GOT3 (cell line): ENCODE data around the gene KATNAL1.

ENCODE experiments used
- DNase-seq: peaks from one replicate; lab custom pipeline; 2025; ENCODE audit warnings: mixed read lengths; lab: John Stamatoyannopoulos, UW

The KATNAL1 gene

DNA sequence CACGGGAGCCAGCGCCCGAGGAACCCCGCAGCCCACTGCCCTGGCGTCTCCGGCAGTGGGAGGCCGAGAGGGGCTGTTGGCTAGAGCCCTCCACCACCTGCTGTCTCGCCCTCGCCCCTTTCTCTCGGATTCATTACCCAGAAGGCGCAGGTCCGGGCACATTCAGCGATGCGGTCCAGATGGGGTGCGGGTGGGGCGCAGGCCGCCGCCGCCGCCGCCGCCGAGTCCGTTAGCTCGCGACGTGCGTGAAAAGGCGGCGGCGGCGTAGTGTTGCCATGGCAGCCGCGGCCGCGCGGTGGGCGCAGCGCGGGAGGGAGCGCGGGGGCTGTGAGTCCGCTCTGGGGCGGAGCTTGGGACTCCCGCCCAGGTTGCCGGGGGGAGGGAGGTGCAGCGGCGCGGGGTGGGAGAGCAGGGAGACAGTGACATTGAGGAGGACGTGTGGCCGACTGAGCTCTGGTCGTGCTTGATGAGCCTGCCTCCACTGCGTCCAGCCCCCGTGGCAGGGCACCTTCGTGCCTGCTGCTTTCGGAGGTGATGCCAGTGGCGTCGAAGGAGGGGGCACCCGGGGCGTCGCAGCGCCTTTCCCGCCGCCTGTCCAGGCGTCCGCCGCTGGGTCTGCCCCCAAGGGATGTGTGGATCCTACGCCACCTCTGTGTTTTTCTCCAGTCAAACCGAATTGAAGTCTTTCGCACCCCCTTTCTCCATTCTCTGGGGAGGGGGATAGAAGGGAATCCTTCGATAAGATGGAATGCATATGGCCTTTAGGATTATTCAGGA lies at the start of gene KATNAL1:
Gene KATNAL1 (minus strand): TSS at position 358 of the 777 bp plus-strand sequence. CDS start 23,774 bp downstream, outside the sequence.
- no peak for DNase-seq

DNA sequence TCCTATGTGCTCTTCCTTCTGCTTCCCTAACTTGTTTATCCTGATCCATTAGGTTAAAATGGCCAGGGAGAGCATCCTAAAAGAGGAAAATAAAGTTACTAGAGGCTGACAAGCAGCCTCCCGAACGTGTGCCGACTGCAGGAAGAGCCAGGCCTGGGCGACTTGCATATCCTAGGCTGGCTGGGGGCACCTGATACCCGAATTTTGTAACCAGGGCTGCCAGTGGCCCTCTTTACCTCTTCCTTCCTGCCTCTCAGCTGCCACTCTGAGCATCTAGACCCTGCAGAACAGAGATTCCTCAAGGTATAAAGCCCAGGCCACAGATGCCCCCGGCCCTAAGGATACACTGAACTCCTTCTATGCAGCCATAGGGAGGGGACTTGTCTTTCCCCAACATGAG lies 48.5 kb upstream of the KATNAL1 start:
- no peak for DNase-seq

DNA sequence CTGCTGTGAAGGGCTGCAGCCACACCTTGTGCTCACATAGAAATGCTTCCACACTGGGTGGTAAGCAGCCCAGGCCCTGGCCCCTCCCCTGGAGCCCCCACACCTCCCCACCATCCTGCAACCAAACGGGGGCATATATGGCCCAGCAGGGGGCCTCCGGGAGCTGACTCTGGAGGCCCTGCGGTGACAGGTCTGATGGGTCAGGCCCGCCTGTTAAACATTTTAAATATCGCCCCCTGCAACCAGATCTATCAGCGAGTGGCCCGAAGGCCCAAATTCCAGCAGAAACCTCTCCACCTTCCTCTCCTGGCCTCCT lies 48.0 kb upstream of the KATNAL1 start:
- DNase-seq: no peak

DNA sequence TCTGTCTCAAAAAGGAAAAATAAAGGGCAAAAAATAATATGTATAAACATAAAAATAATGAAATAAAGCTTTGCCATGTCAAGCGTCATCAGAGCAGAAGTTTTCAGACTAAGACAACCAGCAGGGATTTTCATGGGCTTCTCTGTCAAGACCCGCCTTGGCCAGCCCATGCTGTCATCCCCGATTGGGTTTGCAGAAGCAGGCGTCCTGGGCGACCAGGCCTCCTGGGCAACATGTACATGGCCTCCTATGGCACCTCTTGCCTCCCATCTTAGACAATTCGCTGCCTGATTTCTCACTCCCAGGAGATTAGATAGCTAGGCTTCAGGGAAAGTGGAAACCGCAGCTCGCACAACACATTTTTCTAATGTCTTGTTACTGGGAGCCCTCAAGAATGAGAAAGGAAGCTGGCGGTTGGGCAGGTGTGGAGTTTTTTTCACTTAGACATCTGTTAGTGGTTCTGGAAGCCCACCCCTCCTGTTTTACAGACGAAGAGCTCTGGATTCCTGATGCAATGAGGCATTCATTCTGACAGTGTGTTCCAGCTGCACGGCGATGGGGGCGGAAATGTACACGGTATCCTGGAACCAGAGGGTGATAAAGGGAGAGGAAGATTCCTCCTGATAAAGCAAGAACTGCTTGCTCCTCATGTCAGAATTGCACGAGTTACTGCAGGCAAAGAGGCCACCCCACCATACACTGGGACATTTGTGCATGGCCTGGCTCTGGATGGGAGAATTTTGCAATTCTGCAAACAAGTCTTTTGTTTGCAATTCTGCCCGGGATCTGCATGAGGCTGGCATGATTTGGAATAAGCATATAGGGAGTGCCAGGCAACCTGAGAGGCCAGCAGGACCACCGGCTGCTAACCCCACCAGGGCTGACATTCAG lies 47.4 kb upstream of the KATNAL1 start:
- DNase-seq: no peak

DNA sequence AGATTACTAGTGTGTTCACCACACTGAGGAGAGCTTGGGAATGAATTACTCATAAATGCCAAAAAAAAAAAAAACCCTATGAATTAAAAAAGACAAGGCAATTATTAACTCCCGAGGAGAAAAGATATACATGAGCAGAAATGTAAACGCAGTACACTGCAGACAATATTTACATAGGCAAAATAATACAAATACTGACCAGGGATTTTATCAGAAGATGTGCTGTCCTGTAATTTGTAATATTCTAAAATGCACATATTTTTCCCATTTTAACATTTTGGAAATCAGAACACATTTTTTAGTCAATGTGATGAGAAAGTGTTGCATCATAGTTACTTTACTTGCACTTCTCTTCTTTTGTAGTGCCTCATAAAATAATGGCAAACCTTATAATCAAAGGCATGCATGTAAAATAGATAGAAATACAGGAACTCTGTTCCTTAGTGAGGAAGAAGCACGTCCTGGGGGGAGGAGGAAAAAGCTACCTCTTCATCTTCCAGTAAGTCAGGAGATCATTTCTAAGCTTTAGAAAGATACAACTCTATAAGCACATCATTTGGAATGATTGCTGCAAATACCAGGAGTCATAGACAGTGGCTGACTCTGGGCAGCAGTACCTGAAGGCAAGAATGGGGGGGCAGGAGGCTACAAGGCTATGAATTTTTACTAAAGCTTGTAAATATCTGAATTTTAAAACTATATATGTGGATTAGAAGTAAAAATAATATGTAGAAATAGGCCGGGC lies 46.3 kb upstream of the KATNAL1 start:
- DNase-seq: no peak

DNA sequence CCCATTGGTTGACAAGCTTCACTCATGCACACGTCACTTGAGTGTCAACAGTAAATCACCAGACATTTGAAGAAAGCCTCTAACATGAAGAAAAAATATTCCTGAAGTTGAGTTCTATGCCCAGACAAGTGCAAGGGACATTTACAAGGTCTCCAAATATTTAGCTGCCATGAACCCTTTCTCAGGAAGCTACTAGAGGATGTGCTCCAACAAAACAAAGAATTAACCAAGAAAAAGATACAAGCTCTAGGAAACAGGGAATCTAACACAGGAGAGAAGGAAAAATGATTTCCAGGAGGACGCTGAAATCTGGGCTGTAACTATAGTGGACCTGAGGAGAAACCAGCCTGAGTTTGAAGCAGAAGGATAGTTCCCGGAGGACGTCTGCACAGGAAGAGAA lies 45.7 kb upstream of the KATNAL1 start:
- no peak for DNase-seq

DNA sequence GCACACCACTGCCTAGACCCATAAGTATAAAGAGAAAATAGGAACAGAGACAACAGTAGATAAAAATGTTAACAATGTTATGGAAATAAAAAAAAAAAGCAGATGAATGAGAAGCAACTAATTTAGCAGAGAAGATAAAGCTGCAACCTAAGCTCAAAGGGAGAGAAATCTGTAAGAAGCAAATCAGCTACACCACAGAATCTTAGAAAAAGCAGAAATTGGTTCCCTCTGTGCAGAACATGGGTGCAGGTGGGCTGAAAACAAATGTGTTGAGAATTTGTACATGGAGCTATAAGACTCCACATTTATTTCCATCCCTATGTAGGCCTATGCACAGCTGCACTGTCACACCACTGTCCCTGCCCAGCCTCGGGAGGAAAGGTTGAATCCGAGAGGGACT lies 44.8 kb upstream of the KATNAL1 start:
- no peak for DNase-seq

DNA sequence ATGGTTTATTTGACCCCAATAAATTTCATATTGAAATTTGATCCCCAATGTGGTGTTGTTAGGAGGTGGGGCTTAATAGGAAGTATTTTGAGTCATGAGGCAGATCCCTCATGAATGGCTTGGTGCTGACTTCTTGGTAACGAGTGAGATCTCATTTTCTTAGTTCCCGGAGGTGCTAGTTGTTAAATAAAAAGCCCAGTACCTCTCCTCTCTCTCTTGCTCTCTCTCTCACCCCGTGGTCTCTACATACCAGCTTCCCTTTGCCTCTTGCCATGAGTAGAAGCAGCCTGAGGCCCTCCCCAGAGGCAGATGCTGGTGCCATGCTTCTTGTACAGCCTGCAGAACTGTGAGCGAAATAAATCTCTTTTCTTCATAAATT lies 39.4 kb upstream of the KATNAL1 start:
- no peak for DNase-seq

DNA sequence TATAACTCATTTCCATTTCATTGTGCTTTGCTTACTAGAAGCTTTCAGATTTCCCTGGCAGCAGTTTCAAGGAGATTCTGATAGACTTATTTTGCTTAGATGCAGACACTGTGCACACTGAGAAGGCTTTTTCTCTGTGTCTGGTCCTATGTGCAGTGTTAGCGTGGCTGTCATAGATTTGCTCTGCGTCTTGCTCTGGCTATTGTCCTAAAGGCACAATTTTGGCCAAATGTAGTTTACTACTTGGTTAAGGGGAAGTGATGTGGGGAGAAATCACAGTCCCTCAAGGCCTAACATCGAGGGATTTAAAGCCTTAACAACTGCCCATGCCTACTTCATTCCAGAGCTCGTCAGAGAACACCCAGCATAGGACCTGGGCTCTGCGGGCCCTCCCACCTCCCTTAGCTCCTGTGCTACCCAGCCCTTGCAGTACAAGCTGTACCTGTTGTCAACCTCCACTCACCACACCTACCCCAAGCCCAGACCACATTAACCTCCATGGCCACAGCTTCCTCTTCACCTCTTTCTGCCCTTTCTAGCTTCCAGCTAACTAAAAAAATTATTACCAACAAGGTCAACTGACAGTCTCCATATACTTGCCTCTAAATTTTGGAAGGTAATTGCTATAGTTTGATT lies 38.9 kb upstream of the KATNAL1 start:
- no peak for DNase-seq

DNA sequence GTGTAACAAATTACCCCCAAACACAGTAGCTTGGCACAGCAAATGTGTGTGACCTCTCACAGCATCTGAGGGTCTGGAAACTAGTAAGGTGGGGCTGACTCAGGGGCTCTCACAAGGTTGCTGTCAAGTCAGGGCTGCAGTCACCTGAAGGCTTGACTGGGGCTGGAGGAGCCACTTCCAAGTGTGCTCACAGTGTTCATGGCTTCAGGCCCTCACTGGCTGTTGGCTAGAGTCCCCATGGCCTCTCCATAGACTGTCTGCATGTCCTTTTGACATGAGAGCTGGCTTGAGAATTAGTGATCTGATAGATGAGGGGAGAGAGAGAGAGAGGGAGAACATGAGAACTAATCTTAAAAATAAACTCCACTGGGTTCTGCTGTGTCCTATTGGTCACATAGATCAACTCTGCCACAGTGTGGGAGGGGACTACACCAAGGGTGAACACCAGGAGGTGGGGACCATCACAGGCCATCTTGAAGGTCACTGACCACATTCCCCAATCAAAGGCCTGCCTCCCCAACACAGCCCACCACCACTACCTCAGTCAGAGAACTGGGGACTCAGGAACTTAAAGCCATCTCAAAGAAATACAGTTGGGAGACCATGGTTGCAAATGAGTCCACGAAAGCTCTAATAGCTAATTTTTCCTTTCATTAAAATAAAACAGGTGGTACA lies 38.2 kb upstream of the KATNAL1 start:
- no peak for DNase-seq

DNA sequence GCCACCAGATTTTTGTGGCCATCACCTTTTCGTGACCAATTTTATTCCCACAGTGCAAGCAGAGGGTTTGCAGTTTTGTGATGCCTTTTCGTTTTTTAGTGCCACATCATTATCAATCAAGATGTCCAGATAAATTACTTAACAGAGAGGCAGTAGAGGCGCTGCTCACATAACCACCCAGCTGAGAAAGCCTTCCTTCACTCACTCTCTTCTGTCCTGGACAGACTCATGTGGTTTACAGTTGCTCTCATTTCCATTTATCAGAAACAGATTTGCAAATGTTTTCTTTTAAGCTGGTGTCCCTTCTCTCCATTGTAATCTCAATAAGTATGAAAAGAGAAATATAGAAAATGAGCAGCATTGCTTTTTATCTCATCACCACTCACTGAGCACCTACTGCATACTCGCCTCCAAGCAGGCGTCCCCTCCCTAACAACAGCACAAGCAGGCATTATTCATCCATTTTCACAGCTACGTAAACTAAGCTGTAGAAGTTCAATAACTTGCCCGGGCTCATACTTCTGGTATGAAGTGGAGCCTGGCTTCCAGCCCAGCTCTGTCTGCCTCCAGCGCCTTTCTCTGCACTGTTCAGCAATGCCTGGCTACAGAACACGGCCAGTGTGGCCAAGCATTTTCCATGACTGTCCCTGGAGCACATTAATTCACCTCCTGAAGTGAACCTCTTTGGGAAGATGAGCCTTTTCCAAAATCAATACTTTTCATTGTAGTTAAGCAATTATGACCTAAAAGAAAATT lies 34.6 kb upstream of the KATNAL1 start:
- DNase-seq: peak; percentile 43

DNA sequence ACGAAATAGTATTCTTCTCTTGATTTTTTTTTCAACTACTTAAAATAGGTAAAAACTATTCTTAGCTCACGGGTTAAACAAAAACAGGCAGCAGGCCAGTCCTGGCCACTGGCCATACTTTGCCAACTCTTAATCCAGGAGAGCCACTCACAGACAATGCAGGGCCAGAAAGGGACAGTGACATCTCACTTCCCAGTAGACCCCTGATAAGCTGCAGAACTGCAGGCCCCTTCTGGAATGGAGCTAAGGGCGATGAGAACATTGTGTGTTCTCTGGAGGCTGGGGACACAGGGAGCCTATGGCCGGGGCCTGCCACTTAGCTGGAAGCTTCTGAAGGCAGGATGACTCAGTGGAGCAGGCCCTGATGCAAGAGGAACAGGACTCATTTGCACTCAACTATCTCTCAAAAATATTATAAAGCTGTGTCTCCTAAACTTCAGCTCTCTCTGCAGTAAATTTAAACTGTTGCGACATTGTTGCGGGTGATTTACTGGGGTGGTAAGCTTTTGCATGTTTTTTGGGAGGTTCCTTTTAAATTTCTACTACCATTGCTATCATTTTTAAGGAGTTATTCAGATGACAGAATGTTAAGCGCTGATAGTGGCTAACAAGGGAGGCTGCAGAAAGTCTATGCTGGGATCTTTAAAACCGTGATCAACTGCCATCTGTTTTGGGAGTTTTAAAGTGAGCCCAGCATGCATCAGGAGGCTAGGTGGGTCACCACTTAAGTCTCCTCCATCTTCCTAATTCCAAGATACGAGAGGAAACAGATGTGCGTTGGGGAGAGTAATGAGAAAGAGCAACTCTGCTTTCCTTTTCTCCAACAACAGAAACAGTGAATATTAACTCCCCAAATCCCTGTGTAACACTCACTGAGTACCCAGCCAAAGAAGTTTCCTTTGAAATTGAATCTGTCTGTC lies 33.2 kb upstream of the KATNAL1 start:
- no peak for DNase-seq

DNA sequence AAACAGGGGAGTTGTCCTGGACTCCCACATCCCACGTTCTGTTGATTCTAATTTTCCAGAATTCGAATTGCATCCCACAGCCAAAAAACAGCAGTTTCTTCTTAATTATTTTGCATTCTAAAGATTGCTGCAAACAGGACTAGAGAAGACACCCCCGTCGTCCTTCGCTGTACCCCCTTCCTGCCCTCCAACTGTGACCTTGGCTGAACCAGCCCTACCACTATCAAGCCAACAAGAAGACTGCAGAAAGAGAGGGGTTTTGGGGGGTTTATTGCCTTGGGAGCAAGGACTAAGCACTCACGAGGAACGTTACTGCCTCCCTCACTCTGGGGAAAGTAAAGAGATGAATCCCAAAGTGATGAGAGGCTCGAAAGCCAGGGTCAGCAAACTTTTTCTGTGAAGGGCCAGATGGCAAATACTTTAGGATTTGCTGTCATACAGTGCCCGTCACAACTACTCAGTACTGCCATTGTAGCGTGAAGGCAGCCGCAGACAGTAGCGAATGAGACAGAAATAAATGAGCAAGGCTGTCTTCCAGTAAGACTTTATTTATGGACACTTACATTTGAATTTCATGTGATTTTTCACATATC lies 32.5 kb upstream of the KATNAL1 start:
- no peak for DNase-seq

DNA sequence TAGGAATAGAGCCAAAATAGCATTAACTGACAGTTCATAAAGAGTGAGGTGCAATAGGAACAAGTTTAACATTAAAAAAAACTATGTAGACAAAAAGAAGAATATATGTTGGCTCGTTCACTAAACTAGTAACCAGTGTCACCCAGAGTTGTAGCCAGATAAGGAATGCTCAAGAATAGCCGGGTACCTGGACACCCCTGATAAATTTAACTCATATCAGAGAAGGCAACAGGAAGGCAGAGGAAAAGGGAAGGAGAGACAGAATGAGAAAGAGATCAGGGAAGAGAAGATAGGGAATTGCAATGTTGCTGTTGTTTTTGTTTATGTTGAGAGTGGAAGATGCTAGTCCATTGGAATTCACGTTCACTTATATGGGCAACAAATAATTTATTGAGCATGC lies 31.6 kb upstream of the KATNAL1 start:
- no peak for DNase-seq

DNA sequence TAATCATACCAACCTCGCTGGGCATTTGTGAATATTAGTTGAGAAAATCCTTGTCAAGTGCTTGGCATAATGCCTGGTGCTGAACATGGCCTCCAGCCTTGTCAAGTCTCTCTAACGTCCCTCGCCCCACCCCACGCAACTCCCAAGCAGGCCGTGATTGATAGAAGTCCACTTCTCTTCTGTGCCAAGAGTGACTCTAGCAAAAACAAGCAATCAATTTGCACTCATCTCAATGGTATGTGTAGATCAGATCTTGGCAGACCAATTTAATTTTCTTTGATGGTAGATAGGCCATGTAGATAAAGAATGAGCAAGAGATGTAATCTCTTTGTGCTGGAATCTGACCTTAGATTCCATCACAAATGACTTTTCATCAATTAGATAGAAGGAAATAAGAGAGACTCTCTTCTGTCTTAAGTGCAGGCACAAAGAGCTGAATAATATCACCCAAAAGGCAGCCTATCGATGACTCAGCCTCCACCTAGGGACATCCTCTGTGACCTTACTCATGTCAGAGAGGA lies 31.0 kb upstream of the KATNAL1 start:
- DNase-seq: no peak

DNA sequence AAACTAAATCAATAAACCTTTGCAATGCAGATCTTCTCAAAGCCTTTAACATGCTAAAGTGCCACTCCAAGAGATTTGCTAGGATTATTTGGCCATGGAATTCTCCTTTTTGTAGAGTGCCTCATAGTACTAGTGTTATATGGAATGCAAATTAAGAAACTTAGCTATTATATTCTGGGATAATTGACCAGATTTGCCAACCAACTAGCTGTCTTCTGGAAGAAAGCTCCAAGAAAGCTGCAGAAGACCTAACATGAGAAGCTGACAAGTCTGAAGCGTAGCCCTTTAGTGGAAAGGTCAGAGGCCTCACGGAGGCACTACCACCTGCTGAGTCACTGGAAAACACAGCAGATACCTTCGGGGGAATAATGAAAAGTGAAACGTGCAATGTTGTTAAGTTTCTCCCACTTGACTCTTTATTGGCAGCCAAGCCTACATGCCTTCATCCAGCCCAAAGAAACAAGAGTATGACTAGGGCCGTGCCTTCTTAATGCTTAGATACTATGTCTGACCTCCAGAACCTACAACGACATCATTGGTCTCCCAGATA lies 29.8 kb upstream of the KATNAL1 start:
- DNase-seq: no peak

DNA sequence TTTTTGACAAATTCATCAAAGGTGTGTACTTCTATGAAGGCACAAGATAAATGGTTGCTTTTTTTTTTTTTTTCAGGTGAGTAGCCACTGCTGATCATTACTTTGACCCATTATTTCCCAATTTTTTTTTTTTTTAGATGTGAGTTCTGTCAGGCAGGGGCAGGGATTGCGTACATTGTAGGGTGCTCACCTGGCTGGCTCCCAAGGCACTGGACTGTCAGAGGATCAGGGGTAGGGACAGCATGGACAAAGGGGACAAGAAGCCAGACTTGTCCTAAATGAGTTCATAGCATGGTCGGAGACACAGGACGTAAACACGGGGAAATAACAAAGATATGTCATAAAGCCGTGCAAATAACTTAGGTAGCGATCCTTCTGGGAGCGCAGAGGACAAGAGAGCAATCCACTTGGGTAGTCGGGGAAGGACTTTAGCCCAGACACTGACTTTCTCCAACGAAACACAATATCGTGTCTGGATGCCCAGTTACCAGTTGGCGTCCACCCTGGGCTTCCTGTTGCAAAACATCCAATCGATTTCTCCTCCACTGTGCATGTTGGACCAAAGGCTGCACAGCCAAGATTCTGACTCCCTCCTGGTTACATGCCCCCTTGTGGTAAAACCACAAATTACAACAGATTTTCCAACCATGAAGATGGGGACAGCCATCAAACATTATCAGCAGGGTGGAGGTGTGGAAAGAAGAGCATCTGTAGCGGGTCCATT lies 27.5 kb upstream of the KATNAL1 start:
- DNase-seq: no peak

DNA sequence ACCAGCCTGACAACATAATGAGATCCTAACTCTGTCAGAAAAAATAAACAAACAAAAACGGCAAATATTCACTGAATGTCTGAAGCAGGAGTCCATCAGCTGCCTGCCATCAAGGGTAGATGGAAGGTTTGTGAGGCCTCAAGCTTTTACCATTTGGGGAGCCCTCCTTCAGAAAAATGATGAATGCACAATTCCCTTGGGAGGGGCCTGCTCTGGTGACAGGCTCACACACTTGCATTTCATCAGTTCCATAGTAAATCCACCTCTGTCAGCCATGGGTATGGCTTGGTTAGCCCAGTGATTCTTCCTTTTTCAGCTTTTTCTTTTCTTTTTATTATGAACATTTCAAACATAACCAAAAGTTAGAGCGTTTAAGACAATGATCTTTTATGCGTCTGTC lies 26.3 kb upstream of the KATNAL1 start:
- DNase-seq: no peak
